Natural killer cell (primary cell): Measurements from ENCODE around the gene DCP2. TPM values are rescaled to one million over a fixed set of nuclear protein-coding genes. Genes with fewer than 3 reads are reported as not detected.

Experiments used
- ATAC-seq, 3 donors: fragments of 150-1000 bp in 2 of 3; fragments of 200-7000 bp in 1 of 3; cut with Tn5 transposase; 1 replicate in 1 of 3; 2 replicates in 2 of 3; pipeline ENCODE4 v1.10.0; 2021; ENCODE audit warnings: mild to moderate bottlenecking in 2 of 3, moderate library complexity in 2 of 3
- DNase-seq, 2 donors: peaks; one replicate each; pipeline versions ENCODE4 v3.0.0 to v3.0.0-alpha.2; 2013 to 2021; ENCODE audit warnings: mixed read lengths in 1 of 2
- H3K27ac ChIP-seq: one replicate; pipeline ENCODE4 v1.5.1; 2013; ENCODE audit warnings: mild to moderate bottlenecking, low read length
- H3K27me3 ChIP-seq: one replicate; pipeline ENCODE4 v1.6.1; 2013; ENCODE audit warnings: low read length; ENCODE audit not compliant: control insufficient read depth, insufficient read depth
- H3K36me3 ChIP-seq: one replicate; pipeline ENCODE4 v1.6.1; 2013; ENCODE audit warnings: low read length; ENCODE audit not compliant: control insufficient read depth, insufficient read depth
- H3K4me1 ChIP-seq: one replicate; pipeline ENCODE4 v1.6.1; 2013; ENCODE audit warnings: low read length; ENCODE audit not compliant: control insufficient read depth, insufficient read depth
- H3K4me3 ChIP-seq: one replicate; pipeline ENCODE4 v1.5.1; 2013; ENCODE audit warnings: low read length
- H3K9me3 ChIP-seq: one replicate; pipeline ENCODE4 v1.6.1; 2013; ENCODE audit warnings: low read length; ENCODE audit not compliant: control insufficient read depth, insufficient read depth
- H3K27ac Mint-ChIP-seq, 2 donors: one replicate each; pipeline ENCODE4 v1.8.0; 2022; ENCODE audit warnings: mild to moderate bottlenecking in 2 of 2, mixed read lengths in 2 of 2, moderate library complexity in 1 of 2
- H3K27me3 Mint-ChIP-seq, 2 donors: one replicate each; pipeline ENCODE4 v1.8.0; 2022; ENCODE audit warnings: low read depth in 2 of 2, mixed read lengths in 2 of 2
- H3K36me3 Mint-ChIP-seq: one replicate; pipeline ENCODE4 v1.8.0; 2022; ENCODE audit warnings: mixed read lengths
- H3K4me1 Mint-ChIP-seq, 2 donors: one replicate each; pipeline ENCODE4 v1.8.0; 2022; ENCODE audit warnings: mixed read lengths in 2 of 2
- H3K4me3 Mint-ChIP-seq: one replicate; pipeline ENCODE4 v1.8.0; 2022; ENCODE audit warnings: mild to moderate bottlenecking, moderate library complexity, mixed read lengths
- H3K9me3 Mint-ChIP-seq, 2 donors: one replicate each; pipeline ENCODE4 v1.8.0; 2022; ENCODE audit warnings: mixed read lengths in 2 of 2
- WGBS: methylation state at CpG from one replicate; pipeline ENCODE4 v1.1.7; 2013; ENCODE audit warnings: missing lambda C conversion rate; ENCODE audit not compliant: insufficient coverage; 5-methylcytosine and 5-hydroxymethylcytosine counted together
- intact Hi-C: fragments of 100-400 bp; cut with micrococcal nuclease; formaldehyde crosslinking; loops from one replicate; pipeline ENCODE4 v1.14.2; 2022
- total RNA-seq, 4 donors: library from RNA; stranded (reverse); fragments of 120-200 nt in 1 of 4; gene quantifications; one replicate each; pipeline versions ENCODE4 v1.2.3 to v1.2.4, GENCODE V29; 2013 to 2022
- TF ChIP-seq, protein P1 (sequence below): fragments of 200-600 bp; IDR thresholded peaks from one replicate; pipeline ENCODE4 v1.8.0; 2022; ENCODE audit warnings: antibody characterized with exemption

Gene DCP2
- total RNA-seq, 3 donors from 2014 or later (not counting 1 experiment from before 2014, with no cell fraction given): 69.3 to 82.9 (median 76.7) TPM

DNA sequence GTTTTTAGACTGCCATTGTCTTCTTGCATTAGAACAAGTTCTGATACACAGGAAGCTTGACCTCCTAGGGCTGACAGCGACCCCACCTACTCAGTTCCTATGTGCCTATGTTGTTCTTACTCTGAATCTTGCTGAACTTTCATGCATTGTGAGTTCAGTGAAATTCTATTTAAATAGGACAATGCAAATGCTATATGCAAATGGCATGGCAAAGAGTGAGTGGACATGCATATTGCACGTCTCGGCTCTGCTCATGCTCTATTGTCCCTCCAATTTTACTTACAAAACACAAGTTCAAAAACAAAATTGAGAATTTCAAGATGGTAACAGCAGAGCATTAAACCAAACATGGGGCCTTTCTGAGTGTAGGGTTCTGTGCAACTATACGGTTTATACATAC, 5.3 kb upstream of the DCP2 start:
- Mint-ChIP-seq H3K4me3 (no peak overlapping the region), H3K27me3 (no peaks in the 10 kb centered on the region), H3K36me3 (no peaks in the 10 kb centered on the region), H3K27ac (no peak overlapping the region), H3K4me1 (peaks cover 10 to 14% of the 10 kb centered on the region in 2 donors), H3K9me3 (no peaks in the 10 kb centered on the region)
- Histone ChIP-seq H3K9me3 (no peaks in the 10 kb centered on the region), H3K36me3 (no peaks in the 10 kb centered on the region), H3K27ac (no peak overlapping the region), H3K27me3 (no peaks in the 10 kb centered on the region), H3K4me3 (no peak overlapping the region), H3K4me1 (peaks cover 6% of the 10 kb centered on the region)
- TF ChIP-seq, protein P1, sequence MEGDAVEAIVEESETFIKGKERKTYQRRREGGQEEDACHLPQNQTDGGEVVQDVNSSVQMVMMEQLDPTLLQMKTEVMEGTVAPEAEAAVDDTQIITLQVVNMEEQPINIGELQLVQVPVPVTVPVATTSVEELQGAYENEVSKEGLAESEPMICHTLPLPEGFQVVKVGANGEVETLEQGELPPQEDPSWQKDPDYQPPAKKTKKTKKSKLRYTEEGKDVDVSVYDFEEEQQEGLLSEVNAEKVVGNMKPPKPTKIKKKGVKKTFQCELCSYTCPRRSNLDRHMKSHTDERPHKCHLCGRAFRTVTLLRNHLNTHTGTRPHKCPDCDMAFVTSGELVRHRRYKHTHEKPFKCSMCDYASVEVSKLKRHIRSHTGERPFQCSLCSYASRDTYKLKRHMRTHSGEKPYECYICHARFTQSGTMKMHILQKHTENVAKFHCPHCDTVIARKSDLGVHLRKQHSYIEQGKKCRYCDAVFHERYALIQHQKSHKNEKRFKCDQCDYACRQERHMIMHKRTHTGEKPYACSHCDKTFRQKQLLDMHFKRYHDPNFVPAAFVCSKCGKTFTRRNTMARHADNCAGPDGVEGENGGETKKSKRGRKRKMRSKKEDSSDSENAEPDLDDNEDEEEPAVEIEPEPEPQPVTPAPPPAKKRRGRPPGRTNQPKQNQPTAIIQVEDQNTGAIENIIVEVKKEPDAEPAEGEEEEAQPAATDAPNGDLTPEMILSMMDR: no peak
- ATAC-seq (no peak), DNase-seq (no peak)
- intact Hi-C loops: no loop called here
- 94% methylated on average over 4 of the region's 4 CpGs for WGBS

DNA sequence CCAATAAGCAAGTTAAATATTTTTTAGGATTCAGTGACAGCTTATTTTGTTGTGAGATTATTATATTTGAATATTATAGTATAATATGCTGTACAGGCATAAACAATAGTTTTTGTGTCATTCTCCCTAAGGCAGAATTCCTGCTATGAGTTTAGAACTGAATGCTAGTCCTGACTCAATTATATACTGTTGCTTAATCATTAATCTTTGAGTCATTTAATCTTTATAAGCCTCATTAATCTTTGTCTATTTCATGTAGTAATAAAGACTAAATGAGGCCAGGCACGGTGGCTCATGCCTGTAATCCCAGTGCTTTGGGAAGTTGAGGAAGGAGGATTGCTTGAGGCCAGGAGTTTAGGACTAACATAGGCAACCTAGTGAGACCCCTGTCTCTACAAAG, 3.6 kb upstream of the DCP2 start:
- ATAC-seq (no peak), DNase-seq (no peak)
- Histone ChIP-seq H3K27ac (no peak overlapping the region), H3K4me3 (no peak overlapping the region), H3K36me3 (no peaks in the 10 kb centered on the region), H3K4me1 (peaks cover 10% of the 10 kb centered on the region), H3K27me3 (no peaks in the 10 kb centered on the region), H3K9me3 (no peaks in the 10 kb centered on the region)
- H3K27me3 Mint-ChIP-seq: no peaks in the 10 kb centered on the region
- peaks cover 23 to 24% of the 10 kb centered on the region in 2 donors for H3K4me1 Mint-ChIP-seq
- H3K9me3 Mint-ChIP-seq: no peaks in the 10 kb centered on the region
- H3K36me3 Mint-ChIP-seq: no peaks in the 10 kb centered on the region
- intact Hi-C loops: no loop called here
- 83% methylated on average over 1 of the region's 1 CpG for WGBS
- no peak overlapping the region for H3K4me3 Mint-ChIP-seq
- TF ChIP-seq, protein P1: no peak
- no peak overlapping the region for H3K27ac Mint-ChIP-seq

DNA sequence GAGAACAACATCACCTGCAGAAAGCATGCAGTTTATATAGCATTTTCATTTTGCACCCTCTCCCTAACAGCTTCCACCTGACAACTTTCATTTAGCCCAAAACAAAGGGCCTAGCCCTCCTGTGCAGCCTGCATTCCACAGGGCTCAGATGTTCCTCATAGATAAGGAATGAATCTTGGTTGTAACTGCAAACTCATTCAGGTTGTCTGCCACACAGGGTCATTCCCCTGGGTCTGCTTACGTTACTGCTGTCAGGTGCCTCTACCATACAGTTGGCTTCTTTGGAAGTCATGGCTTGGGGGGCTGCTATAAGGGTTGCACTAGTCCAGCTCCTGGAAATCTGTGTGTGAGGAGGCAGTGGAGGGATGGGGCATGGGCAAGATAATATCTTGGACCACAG, 2.7 kb upstream of the DCP2 start:
- Histone ChIP-seq H3K9me3 (no peaks in the 10 kb centered on the region), H3K36me3 (no peaks in the 10 kb centered on the region), H3K27me3 (no peaks in the 10 kb centered on the region), H3K4me1 (peaks cover 12% of the 10 kb centered on the region), H3K4me3 (no peak overlapping the region), H3K27ac (no peak overlapping the region)
- H3K27ac Mint-ChIP-seq: no peak overlapping the region
- no peaks in the 10 kb centered on the region for H3K27me3 Mint-ChIP-seq
- no peaks in the 10 kb centered on the region for H3K36me3 Mint-ChIP-seq
- DNase-seq: no peak
- intact Hi-C loops: no loop called here
- H3K4me1 Mint-ChIP-seq: peaks cover 31 to 33% of the 10 kb centered on the region in 2 donors
- no peaks in the 10 kb centered on the region for H3K9me3 Mint-ChIP-seq
- TF ChIP-seq, protein P1: no peak
- WGBS: 77% methylated on average over 1 of the region's 1 CpG
- H3K4me3 Mint-ChIP-seq: no peak overlapping the region
- ATAC-seq: no peak

DNA sequence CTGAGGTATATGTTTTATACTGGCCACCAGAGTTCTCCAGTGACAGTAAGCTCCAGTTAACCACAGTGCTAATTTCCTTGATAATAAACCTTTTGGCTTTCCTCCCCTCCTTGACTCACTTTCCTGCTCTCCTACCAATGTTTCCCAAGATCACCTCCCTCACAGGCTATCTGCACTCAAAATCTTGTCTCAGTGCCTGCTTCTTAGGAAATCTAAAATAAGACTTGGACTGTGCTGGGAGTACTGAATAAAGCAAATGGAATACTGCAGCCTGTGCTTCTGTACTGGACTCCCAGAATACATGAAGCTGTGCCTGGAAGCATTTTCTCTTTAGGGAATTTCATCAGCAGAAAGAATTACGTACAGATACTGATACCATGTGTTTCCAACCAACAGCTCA, 1.7 kb upstream of the DCP2 start:
- no peak overlapping the region for H3K27ac ChIP-seq
- no peak overlapping the region for H3K4me3 ChIP-seq
- Mint-ChIP-seq H3K4me3 (peak overlapping the region; percentile 98), H3K27me3 (no peaks in the 10 kb centered on the region), H3K27ac (peak overlapping the region; percentile 87 to 94), H3K9me3 (no peaks in the 10 kb centered on the region), H3K36me3 (no peaks in the 10 kb centered on the region), H3K4me1 (peaks cover 41 to 43% of the 10 kb centered on the region in 2 donors)
- intact Hi-C loops: no loop called here
- H3K9me3 ChIP-seq: no peaks in the 10 kb centered on the region
- ATAC-seq: no peak
- TF ChIP-seq, protein P1: no peak
- H3K27me3 ChIP-seq: no peaks in the 10 kb centered on the region
- H3K4me1 ChIP-seq: peaks cover 12% of the 10 kb centered on the region
- DNase-seq: no peak
- no peaks in the 10 kb centered on the region for H3K36me3 ChIP-seq
- WGBS: 100% methylated on average over 1 of the region's 1 CpG
